Epithelial cell of esophagus (primary cell): ENCODE measurements around the gene RBP3.

Source experiments
- DNase-seq: peaks from one replicate; pipeline ENCODE4 v3.0.0; 2010; ENCODE audit warnings: low read depth
- H3K4me3 ChIP-seq: 2 replicates; pipeline ENCODE4 v1.5.1; 2011; ENCODE audit warnings: mild to moderate bottlenecking, low read length, control low read depth
- TF ChIP-seq, protein P1 (sequence below): IDR thresholded peaks from 2 replicates; pipeline ENCODE4 v1.5.1; 2011; ENCODE audit warnings: low read depth, mild to moderate bottlenecking, low read length, control low read depth, inconsistent platforms; ENCODE audit not compliant: insufficient read depth; ENCODE audit errors: missing control alignments

Gene RBP3

DNA sequence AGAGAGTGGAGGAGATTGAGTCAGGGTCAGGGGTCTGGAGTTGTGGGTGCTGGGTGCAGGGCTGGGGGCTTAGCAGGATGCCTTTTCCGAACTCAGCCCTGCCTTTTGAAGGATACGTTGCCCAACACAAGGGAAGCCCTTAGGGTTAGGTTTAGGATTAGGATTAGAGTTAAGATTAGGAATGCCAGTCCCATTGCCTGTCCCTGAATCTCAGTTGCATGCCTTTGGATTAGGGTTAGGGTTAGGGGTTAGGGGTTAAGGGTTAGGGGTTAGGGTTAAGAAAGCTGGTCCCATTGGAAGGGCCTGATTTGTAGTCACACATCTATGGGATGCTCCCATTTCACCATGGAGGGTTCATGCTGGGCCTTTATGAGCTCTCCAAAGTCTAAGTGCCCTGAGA, 56.8 kb downstream of the RBP3 start:
- TF ChIP-seq, protein P1, sequence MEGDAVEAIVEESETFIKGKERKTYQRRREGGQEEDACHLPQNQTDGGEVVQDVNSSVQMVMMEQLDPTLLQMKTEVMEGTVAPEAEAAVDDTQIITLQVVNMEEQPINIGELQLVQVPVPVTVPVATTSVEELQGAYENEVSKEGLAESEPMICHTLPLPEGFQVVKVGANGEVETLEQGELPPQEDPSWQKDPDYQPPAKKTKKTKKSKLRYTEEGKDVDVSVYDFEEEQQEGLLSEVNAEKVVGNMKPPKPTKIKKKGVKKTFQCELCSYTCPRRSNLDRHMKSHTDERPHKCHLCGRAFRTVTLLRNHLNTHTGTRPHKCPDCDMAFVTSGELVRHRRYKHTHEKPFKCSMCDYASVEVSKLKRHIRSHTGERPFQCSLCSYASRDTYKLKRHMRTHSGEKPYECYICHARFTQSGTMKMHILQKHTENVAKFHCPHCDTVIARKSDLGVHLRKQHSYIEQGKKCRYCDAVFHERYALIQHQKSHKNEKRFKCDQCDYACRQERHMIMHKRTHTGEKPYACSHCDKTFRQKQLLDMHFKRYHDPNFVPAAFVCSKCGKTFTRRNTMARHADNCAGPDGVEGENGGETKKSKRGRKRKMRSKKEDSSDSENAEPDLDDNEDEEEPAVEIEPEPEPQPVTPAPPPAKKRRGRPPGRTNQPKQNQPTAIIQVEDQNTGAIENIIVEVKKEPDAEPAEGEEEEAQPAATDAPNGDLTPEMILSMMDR: no peak
- no peak for DNase-seq
- no peak overlapping the region for H3K4me3 ChIP-seq

DNA sequence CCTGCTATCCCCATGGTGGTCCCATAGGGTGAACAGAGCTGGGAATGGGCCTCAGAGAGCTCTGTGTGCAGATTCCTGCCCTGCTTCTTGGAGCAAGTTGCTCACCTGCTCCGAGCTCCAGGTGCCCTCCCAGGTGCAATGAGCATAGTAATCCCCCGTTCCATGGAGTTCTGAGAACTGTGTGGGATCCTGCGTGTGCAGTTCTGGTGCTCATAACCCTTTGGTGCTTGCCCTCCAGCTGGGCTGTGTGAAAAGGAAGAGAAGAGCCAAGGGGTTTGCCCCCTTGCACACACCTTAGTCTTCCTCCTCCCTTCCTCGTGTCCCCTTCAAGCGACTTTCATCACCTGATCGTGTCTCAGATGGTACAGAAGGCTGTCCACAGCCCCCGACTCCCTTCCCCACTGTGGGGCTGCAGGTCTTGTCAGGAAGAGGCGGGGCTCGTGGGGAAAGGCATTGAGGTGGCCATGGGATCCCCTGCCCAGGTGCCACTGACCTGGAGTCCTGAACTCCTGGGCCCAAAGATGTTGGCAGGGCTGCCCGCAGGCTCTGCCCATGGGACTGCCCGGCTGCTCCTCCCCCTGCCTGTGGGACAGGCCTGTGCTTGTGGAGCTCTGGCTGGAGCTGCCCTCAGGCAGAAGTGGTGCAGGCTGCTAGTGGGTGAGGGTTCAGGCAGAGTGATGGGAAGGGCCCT, 57.8 kb downstream of the RBP3 start:
- H3K4me3 ChIP-seq: no peak overlapping the region
- DNase-seq: peak; percentile 79
- TF ChIP-seq, protein P1: no peak

DNA sequence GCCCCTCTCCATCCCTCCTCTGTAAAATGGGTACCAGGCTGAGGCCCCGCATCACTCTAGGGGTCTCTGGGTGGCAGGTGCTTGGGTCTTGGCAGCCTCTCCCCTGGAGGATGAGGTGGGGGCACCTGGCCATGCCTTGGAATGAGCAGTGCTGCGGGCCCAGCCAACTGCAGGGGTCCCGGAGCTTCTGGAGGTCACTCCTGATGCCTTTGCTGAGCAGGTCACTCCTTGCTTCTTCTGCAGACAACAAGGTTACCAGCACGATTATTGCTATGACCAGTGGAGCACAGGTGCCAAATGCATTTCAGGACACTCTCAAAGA, 58.3 kb downstream of the RBP3 start:
- DNase-seq: no peak
- TF ChIP-seq, protein P1: no peak
- H3K4me3 ChIP-seq: no peak overlapping the region

DNA sequence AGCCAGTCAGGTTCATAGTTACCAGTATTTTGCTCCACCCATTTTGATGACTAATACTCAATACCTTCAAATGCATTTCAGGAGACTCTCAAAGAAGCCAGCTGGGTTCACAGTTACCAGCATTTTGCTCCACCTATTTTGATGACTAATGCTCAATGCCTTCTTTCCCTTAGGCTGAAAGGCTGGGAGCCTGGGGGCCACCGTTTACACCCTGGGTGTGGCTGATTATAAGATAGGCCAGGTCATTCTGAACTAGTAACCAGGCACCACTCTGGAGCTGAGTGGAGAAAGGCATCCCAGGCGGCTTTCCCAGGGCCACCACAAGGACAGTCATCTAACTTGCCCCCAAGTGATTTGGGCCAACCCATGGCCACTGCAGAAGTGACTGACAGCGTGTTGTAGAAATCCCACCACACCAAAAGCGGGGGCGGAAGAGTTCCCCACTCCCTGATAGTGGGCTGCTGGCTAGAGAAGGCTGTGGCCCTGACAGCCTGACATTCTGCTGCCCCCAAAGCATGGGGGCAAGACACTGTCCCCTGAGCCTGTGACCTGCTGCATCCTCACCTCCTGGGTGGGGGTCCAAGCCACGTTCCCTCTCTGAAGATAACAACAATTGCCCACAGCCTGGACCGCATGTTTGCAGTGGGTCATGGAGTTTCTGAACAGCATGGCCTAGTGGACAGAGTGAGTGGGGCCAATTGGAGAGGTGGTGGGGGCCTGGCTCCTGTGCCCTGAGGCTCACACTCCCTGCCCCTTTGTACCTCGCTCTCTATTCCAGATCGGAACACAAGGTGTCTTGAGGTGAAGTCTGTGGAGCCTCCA, 58.9 kb downstream of the RBP3 start:
- H3K4me3 ChIP-seq: no peak overlapping the region
- TF ChIP-seq, protein P1: no peak
- DNase-seq: peak; percentile 96
